K562 (cell line): ENCODE results near the gene PGBD1. TPM values are rescaled to one million over a fixed set of nuclear protein-coding genes. Genes with fewer than 3 reads are reported as not detected.

Source experiments
- ARHGAP35 ChIP-seq: fragments of 450-650 bp; IDR thresholded peaks from 2 replicates; pipeline ENCODE4 v1.6.1; 2018; ENCODE audit not compliant: partially characterized antibody
- CUX1 ChIP-seq: fragments of 200-800 bp; sonication (Bioruptor generic); IDR thresholded peaks from 2 replicates; pipeline ENCODE4 v1.6.1; 2016; ENCODE audit warnings: missing genetic modification characterization, missing compliant biosample characterization
- DLX4 ChIP-seq: fragments of 250-450 bp; sonication (Bioruptor Pico); IDR thresholded peaks from 2 replicates; pipeline ENCODE4 v1.6.1; 2021; ENCODE audit warnings: mild to moderate bottlenecking
- GATAD2B ChIP-seq: fragments of 450-650 bp; IDR thresholded peaks from 2 replicates; pipeline ENCODE4 v1.6.1; 2017; ENCODE audit warnings: mild to moderate bottlenecking, borderline replicate concordance
- GTF2A2 ChIP-seq: IDR thresholded peaks from 2 replicates; pipeline ENCODE4 v1.6.1; 2016; ENCODE audit warnings: mild to moderate bottlenecking, missing genetic modification characterization, missing compliant biosample characterization
- HNRNPH1 ChIP-seq: fragments of 200-400 bp; formaldehyde crosslinking; optimal IDR thresholded peaks from 2 replicates; pipeline ENCODE3; 2017; ENCODE audit warnings: low read depth, mild to moderate bottlenecking, low read length, moderate library complexity
- SMARCC2 ChIP-seq: fragments of 450-650 bp; IDR thresholded peaks from 2 replicates; pipeline ENCODE4 v1.6.1; 2017; ENCODE audit warnings: antibody characterized with exemption, moderate library complexity, mild to moderate bottlenecking, low read depth
- SNAPC5 ChIP-seq: fragments of 250-450 bp; sonication (Bioruptor Pico); IDR thresholded peaks from 2 replicates; pipeline ENCODE4 v1.8.0; 2021; ENCODE audit warnings: moderate library complexity, mild to moderate bottlenecking, inconsistent platforms
- STAT5A ChIP-seq: IDR thresholded peaks from 2 replicates; pipeline ENCODE4 v1.6.1; 2012; ENCODE audit warnings: low read length, inconsistent platforms, borderline replicate concordance
- ZNF696 ChIP-seq: fragments of 250-450 bp; sonication (Bioruptor Pico); conservative IDR thresholded peaks from 2 replicates; pipeline ENCODE4 v1.4.0; 2020; ENCODE audit warnings: mild to moderate bottlenecking, moderate library complexity
- polyA plus RNA-seq, 8 experiments: library from polyadenylated mRNA; depleted of rRNA in 4 of 8; stranded (reverse) in 5 of 8; unstranded in 3 of 8; fragments of >200 nt; fragmentation: Nextera tagmentation in 2 of 8; fragmentation: Illumina TruSeq in 1 of 8; extraction: Ambion mirVana in 2 of 8; extraction: Trizol in 1 of 8; gene quantifications; 2 replicates each; pipeline versions ENCODE4 v1.2.1 to v1.2.3, GENCODE V29; 2011 to 2014; ENCODE audit warnings: inconsistent platforms in 1 of 8, missing spikeins in 1 of 8
- total RNA-seq, 7 experiments: library from RNA; depleted of rRNA in 6 of 7; stranded (reverse); fragments of >200 nt in 6 of 7; fragmentation: Illumina TruSeq in 2 of 7; extraction: Trizol in 2 of 7; gene quantifications; 2 replicates each; pipeline versions ENCODE4 v1.2.1 to v1.2.3, GENCODE V29; 2011 to 2021; ENCODE audit warnings: low replicate concordance in 1 of 7

The PGBD1 gene
- total and polyA plus RNA-seq, 9 of the 15 experiments (the other 6 are each of a cell fraction or from before 2014, with no cell fraction given) = 3.3 to 9.0 (median 7.3) TPM

- TF ChIP-seq CUX1 (CRISPR knock-in tag) = peak; percentile 59; the same call in 1 of the 2 replicates
- TF ChIP-seq SNAPC5 (CRISPR knock-in tag) = no peak
- 0 out of 2 replicates have a peak, but pooled peaks have one; percentile 8 for TF ChIP-seq SMARCC2
- no peak for TF ChIP-seq DLX4
- TF ChIP-seq ARHGAP35 = no peak
- no peak for TF ChIP-seq ZNF696 (CRISPR knock-in tag)
- peak; percentile 68 for TF ChIP-seq GATAD2B
- no peak for TF ChIP-seq HNRNPH1
- no peak for TF ChIP-seq GTF2A2 (tag)
- no peak for TF ChIP-seq STAT5A
These were observed 13.7 kb upstream of the PGBD1 start (continued) for GRCh38 chr6:28267695-28268059.
